Panc1 (cell line): ENCODE measurements around the gene FCHSD2. TPM values are rescaled to one million over a fixed set of nuclear protein-coding genes. Genes with fewer than 3 reads are reported as not detected.

Source experiments
- ATAC-seq: fragments of 200-7000 bp; cut with Tn5 transposase; 2 replicates; pipeline ENCODE4 v1.9.1; 2020; ENCODE audit warnings: mild to moderate bottlenecking, moderate library complexity
- BruUV-seq: library from RNA; stranded (reverse); fragments of 400-500 nt; replicated peaks from 2 replicates; lab custom pipeline; 2021; lab: Mats Ljungman, UMichigan
- CTCF ChIA-PET: fragments of 300-600 bp; sonication (Branson Sonifier 250); formaldehyde crosslinking; loops from one replicate; lab custom pipeline; 2022; ENCODE audit warnings: antibody characterized with exemption; lab: Charles Lee
- POLR2A ChIA-PET: fragments of 300-600 bp; sonication (Branson Sonifier 250); formaldehyde crosslinking; loops from one replicate; lab custom pipeline; 2022; ENCODE audit warnings: antibody characterized with exemption; lab: Charles Lee
- DNase-seq: peaks from one replicate; pipeline ENCODE4 v3.0.0-alpha.2; 2010; ENCODE audit warnings: low read depth, low spot score
- H3K27ac ChIP-seq: 2 replicates; pipeline ENCODE4 v1.5.1; 2011; ENCODE audit warnings: mild to moderate bottlenecking, low read length, inconsistent platforms
- H3K27me3 ChIP-seq: fragments of 200-500 bp; sonication (Bioruptor generic); 2 replicates; pipeline ENCODE4 v1.6.0; 2014; ENCODE audit warnings: low read length, inconsistent platforms; ENCODE audit not compliant: control insufficient read depth, insufficient read depth
- H3K36me3 ChIP-seq: fragments of 200-500 bp; sonication (Bioruptor generic); 2 replicates; pipeline ENCODE4 v1.5.1; 2014; ENCODE audit warnings: inconsistent platforms, mild to moderate bottlenecking, low read length, moderate library complexity; ENCODE audit not compliant: control insufficient read depth, insufficient read depth
- H3K4me1 ChIP-seq: 2 replicates; pipeline ENCODE4 v1.5.1; 2011; ENCODE audit warnings: inconsistent platforms, mild to moderate bottlenecking, low read length, moderate library complexity; ENCODE audit not compliant: control insufficient read depth, insufficient read depth
- H3K4me3 ChIP-seq, 2 experiments: 2 replicates each; pipeline ENCODE4 v1.5.1; 2011 to 2012; ENCODE audit warnings: low read depth in 2 of 2, low read length in 2 of 2, mild to moderate bottlenecking in 2 of 2, inconsistent platforms in 1 of 2, moderate library complexity in 1 of 2
- H3K9me3 ChIP-seq: fragments of 200-500 bp; sonication (Bioruptor generic); 2 replicates; pipeline ENCODE4 v1.5.1; 2014; ENCODE audit warnings: low read depth, mild to moderate bottlenecking, inconsistent platforms, low read length, moderate library complexity; ENCODE audit not compliant: control insufficient read depth, insufficient read depth
- POLR2AphosphoS5 ChIP-seq: IDR thresholded peaks from 2 replicates; pipeline ENCODE4 v1.6.1; 2012; ENCODE audit warnings: mild to moderate bottlenecking, low read depth, low read length, moderate library complexity
- SIN3A ChIP-seq: IDR thresholded peaks from 2 replicates; pipeline ENCODE4 v1.6.1; 2012; ENCODE audit warnings: low read depth, mild to moderate bottlenecking, low read length, moderate library complexity, borderline replicate concordance; ENCODE audit not compliant: insufficient read depth
- TCF7L2 ChIP-seq: IDR thresholded peaks from 2 replicates; pipeline ENCODE4 v1.6.1; 2011; ENCODE audit warnings: mild to moderate bottlenecking, low read depth, low read length, inconsistent platforms
- in situ Hi-C: cut with HindIII; loops from 2 replicates; pipeline ENCODE4 v1.10.0; 2016; ENCODE audit warnings: low sequenced_read_pairs, low pct_unique_long_range_greater_than_20kb
- intact Hi-C: fragments of 100-400 bp; cut with micrococcal nuclease; formaldehyde crosslinking; loops from one replicate; pipeline ENCODE4 v1.10.0; 2022; ENCODE audit not compliant: unreplicated experiment
- total RNA-seq: library from RNA; stranded (reverse); gene quantifications from one replicate; pipeline ENCODE4 v1.2.1, GENCODE V29; 2021; ENCODE audit not compliant: unreplicated experiment
- TF ChIP-seq, protein P1 (sequence below), 2 experiments: IDR thresholded peaks; 2 replicates each; pipeline ENCODE4 v1.6.1; 2011 to 2012; ENCODE audit warnings: low read depth in 2 of 2, control low read depth in 1 of 2, low read length in 1 of 2, mild to moderate bottlenecking in 1 of 2, moderate library complexity in 1 of 2; ENCODE audit not compliant: insufficient read depth in 1 of 2
- TF ChIP-seq, protein P2 (sequence below): fragments of 450-650 bp; IDR thresholded peaks from 2 replicates; pipeline ENCODE4 v1.5.1; 2017; ENCODE audit warnings: mild to moderate bottlenecking

The FCHSD2 gene
- total RNA-seq, 1 experiment from 2014 or later = 31.8 TPM

DNA sequence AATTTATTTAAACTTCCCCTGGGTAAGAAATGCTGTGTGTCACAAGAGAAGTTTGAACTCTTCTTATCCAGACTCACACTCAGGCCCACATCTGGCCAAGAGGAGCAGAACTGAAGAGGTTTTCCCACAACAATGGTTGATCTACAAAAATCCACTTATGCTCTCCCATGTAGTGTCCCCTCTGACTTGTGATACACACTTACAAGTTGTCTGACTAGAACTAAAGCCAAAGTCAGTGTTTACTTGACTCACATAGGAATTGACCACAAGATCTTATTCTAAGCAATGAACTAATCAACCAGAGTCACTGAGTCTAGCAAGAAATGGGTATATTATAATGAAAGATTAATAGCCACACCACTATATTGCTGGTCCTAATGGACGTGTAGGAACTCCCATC is 194.9 kb downstream of the FCHSD2 start:
- ATAC-seq = no peak
- Histone ChIP-seq H3K4me1 (no peaks in the 10 kb centered on the region), H3K36me3 (no peaks in the 10 kb centered on the region), H3K27ac (no peak overlapping the region), H3K9me3 (no peaks in the 10 kb centered on the region), H3K4me3 (no peak overlapping the region), H3K27me3 (no peaks in the 10 kb centered on the region)
- intact Hi-C loops (no loop called here), in situ Hi-C loops (no loop called here)
- no peak for DNase-seq
- POLR2A ChIA-PET = no interaction called here
- CTCF ChIA-PET = no interaction called here
- TF ChIP-seq, protein P1, sequence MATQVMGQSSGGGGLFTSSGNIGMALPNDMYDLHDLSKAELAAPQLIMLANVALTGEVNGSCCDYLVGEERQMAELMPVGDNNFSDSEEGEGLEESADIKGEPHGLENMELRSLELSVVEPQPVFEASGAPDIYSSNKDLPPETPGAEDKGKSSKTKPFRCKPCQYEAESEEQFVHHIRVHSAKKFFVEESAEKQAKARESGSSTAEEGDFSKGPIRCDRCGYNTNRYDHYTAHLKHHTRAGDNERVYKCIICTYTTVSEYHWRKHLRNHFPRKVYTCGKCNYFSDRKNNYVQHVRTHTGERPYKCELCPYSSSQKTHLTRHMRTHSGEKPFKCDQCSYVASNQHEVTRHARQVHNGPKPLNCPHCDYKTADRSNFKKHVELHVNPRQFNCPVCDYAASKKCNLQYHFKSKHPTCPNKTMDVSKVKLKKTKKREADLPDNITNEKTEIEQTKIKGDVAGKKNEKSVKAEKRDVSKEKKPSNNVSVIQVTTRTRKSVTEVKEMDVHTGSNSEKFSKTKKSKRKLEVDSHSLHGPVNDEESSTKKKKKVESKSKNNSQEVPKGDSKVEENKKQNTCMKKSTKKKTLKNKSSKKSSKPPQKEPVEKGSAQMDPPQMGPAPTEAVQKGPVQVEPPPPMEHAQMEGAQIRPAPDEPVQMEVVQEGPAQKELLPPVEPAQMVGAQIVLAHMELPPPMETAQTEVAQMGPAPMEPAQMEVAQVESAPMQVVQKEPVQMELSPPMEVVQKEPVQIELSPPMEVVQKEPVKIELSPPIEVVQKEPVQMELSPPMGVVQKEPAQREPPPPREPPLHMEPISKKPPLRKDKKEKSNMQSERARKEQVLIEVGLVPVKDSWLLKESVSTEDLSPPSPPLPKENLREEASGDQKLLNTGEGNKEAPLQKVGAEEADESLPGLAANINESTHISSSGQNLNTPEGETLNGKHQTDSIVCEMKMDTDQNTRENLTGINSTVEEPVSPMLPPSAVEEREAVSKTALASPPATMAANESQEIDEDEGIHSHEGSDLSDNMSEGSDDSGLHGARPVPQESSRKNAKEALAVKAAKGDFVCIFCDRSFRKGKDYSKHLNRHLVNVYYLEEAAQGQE (IDR thresholded peaks at IDR 0.05; ENCODE audit: insufficient read depth in 1 of 2, low read depth in 2 of 2, low read length in 1 of 2) = no peak
- TF ChIP-seq SIN3A (no peak), TCF7L2 (no peak), POLR2AphosphoS5 (no peak)
- TF ChIP-seq, protein P2, sequence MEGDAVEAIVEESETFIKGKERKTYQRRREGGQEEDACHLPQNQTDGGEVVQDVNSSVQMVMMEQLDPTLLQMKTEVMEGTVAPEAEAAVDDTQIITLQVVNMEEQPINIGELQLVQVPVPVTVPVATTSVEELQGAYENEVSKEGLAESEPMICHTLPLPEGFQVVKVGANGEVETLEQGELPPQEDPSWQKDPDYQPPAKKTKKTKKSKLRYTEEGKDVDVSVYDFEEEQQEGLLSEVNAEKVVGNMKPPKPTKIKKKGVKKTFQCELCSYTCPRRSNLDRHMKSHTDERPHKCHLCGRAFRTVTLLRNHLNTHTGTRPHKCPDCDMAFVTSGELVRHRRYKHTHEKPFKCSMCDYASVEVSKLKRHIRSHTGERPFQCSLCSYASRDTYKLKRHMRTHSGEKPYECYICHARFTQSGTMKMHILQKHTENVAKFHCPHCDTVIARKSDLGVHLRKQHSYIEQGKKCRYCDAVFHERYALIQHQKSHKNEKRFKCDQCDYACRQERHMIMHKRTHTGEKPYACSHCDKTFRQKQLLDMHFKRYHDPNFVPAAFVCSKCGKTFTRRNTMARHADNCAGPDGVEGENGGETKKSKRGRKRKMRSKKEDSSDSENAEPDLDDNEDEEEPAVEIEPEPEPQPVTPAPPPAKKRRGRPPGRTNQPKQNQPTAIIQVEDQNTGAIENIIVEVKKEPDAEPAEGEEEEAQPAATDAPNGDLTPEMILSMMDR = no peak
- BruUV-seq = no TSS peak

DNA sequence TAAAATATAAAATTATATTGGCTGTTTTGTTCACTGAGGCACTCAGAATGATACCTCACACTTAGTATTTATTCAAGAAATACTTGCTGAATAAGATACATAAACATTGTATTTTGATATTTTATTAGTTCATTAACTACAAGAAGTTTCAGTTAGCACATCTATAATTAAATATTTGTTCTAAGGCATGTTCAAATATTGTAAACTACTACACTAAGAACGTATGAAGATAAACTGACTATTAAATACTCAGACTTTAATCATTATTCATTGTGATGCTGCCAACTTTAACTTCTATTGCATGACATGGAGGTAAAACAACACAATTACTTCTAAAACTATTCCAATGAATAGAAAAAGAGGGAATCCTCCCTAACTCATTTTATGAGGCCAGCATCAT is 198.5 kb downstream of the FCHSD2 start:
- in situ Hi-C loops (no loop called here), intact Hi-C loops (no loop called here)
- Histone ChIP-seq H3K27me3 (no peaks in the 10 kb centered on the region), H3K4me1 (no peaks in the 10 kb centered on the region), H3K36me3 (no peaks in the 10 kb centered on the region), H3K27ac (no peak overlapping the region), H3K4me3 (no peak overlapping the region), H3K9me3 (no peaks in the 10 kb centered on the region)
- DNase-seq (no peak), ATAC-seq (no peak)
- BruUV-seq = no TSS peak
- CTCF ChIA-PET = no interaction called here
- POLR2A ChIA-PET = no interaction called here
- TF ChIP-seq TCF7L2 (no peak), POLR2AphosphoS5 (no peak), SIN3A (no peak)
- TF ChIP-seq, protein P2 = no peak
- TF ChIP-seq, protein P1 (IDR thresholded peaks at IDR 0.05; ENCODE audit: insufficient read depth in 1 of 2, low read depth in 2 of 2, low read length in 1 of 2) = no peak
